Lower leg skin (tissue), 3 donors: Measurements from ENCODE around the gene NPPB.

Source experiments
- POLR2A ChIP-seq, 2 donors: fragments of 450-650 bp; IDR thresholded peaks; one replicate each; pipeline ENCODE4 v1.6.1; 2016 to 2017; ENCODE audit warnings: antibody characterized with exemption in 2 of 2, mild to moderate bottlenecking in 1 of 2, moderate library complexity in 1 of 2
- TF ChIP-seq, protein P1 (sequence below), 3 donors: fragments of 450-650 bp; IDR thresholded peaks; one replicate each; pipeline ENCODE4 v1.5.1; 2016; ENCODE audit warnings: antibody characterized with exemption in 3 of 3, mild to moderate bottlenecking in 3 of 3, moderate library complexity in 2 of 3

DNA sequence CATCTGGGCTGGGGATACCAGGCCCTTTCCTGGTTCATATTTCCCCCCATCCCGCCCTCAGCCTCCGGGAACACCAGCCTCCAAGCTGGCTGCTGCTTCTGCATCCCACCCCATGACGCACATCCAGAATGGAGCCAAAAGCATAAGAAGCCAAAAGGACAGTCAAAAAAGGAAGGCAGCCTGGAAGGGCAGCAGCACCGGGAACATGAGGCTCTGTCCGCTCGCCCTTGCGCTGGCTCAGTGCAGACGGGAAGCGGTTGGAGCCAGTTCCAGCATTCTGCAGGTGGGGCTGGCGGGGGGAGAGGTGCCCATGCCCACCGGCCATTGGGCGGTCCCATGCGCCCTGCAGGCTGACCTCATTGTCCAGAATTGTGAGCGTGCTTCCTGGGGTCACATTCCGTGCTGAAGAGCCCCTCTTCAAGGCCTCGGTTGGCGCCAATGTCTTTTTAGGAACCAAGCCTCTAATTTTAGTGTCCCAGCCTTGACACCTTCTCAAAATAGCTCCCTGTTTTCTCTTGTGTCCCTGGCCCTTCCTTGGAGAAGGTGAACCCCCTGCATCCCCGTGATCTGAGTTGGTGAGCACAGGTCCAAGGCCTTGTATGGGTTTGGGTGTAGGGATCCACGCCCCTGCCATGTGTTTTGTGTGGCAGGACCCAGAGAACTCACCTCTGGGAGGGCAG, 28.4 kb upstream of the NPPB start:
- TF ChIP-seq POLR2A (IDR thresholded peaks at IDR 0.05) = no peak
- TF ChIP-seq, protein P1, sequence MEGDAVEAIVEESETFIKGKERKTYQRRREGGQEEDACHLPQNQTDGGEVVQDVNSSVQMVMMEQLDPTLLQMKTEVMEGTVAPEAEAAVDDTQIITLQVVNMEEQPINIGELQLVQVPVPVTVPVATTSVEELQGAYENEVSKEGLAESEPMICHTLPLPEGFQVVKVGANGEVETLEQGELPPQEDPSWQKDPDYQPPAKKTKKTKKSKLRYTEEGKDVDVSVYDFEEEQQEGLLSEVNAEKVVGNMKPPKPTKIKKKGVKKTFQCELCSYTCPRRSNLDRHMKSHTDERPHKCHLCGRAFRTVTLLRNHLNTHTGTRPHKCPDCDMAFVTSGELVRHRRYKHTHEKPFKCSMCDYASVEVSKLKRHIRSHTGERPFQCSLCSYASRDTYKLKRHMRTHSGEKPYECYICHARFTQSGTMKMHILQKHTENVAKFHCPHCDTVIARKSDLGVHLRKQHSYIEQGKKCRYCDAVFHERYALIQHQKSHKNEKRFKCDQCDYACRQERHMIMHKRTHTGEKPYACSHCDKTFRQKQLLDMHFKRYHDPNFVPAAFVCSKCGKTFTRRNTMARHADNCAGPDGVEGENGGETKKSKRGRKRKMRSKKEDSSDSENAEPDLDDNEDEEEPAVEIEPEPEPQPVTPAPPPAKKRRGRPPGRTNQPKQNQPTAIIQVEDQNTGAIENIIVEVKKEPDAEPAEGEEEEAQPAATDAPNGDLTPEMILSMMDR (IDR thresholded peaks at IDR 0.05) = no peak
